GM18868 (cell line): ENCODE data around the gene SLC44A1.

Experiments
- ATAC-seq: cut with Tn5 transposase; IDR thresholded peaks from one replicate; pipeline ENCODE4 v1.9.1; 2021; ENCODE audit warnings: mild to moderate bottlenecking, moderate library complexity; ENCODE audit not compliant: unreplicated experiment

Gene SLC44A1

GRCh38 chr9:105419816-105420597 is 175.6 kb downstream of the SLC44A1 start:
- ATAC-seq = no peak

GRCh38 chr9:105421154-105421553 is 176.7 kb downstream of the SLC44A1 start:
- ATAC-seq = no peak

- ATAC-seq = no peak
These were observed 177.4 kb downstream of the SLC44A1 start for GRCh38 chr9:105421864-105422263.

GRCh38 chr9:105425816-105426433 is 181.5 kb downstream of the SLC44A1 start:
- ATAC-seq = peak; percentile 83

- no peak for ATAC-seq
These were observed 182.2 kb downstream of the SLC44A1 start for GRCh38 chr9:105426657-105427056.

GRCh38 chr9:105431424-105432246 is 187.2 kb downstream of the SLC44A1 start:
- ATAC-seq = no peak

- no peak for ATAC-seq
These were observed 187.9 kb downstream of the SLC44A1 start for GRCh38 chr9:105432247-105432842.

GRCh38 chr9:105435453-105435852 is 191.0 kb downstream of the SLC44A1 start:
- ATAC-seq = no peak

GRCh38 chr9:105436783-105437182 is 192.3 kb downstream of the SLC44A1 start:
- no peak for ATAC-seq

GRCh38 chr9:105437704-105438103 is 193.3 kb downstream of the SLC44A1 start:
- ATAC-seq = no peak

- no peak for ATAC-seq
These were observed 193.8 kb downstream of the SLC44A1 start for GRCh38 chr9:105438141-105438806.

GRCh38 chr9:105439428-105439827 is 195.0 kb downstream of the SLC44A1 start:
- no peak for ATAC-seq

GRCh38 chr9:105441616-105442160 is 197.2 kb downstream of the SLC44A1 start:
- ATAC-seq = no peak

- no peak for ATAC-seq
These were observed 198.7 kb downstream of the SLC44A1 start for GRCh38 chr9:105443121-105443520.

GRCh38 chr9:105444130-105444529 is 199.7 kb downstream of the SLC44A1 start:
- no peak for ATAC-seq

- no peak for ATAC-seq
These were observed 200.9 kb downstream of the SLC44A1 start for GRCh38 chr9:105445203-105445881.

- no peak for ATAC-seq
These were observed 202.9 kb downstream of the SLC44A1 start for GRCh38 chr9:105447386-105447813.

GRCh38 chr9:105447814-105448812 is 203.7 kb downstream of the SLC44A1 start, which contains the start of gene FSD1L:
FSD1L (plus strand) TSS chr9:105448034; CDS start chr9:105448221, 187 bp downstream.
- peak; percentile 93 for ATAC-seq
